Measurements from ENCODE around the gene ZNF853.
"Not testable (repeated sequence)": the region's sequence is repeated elsewhere in the genome, so short reads cannot be mapped to it uniquely, and the experiment has no call there.

The ZNF853 gene

DNA sequence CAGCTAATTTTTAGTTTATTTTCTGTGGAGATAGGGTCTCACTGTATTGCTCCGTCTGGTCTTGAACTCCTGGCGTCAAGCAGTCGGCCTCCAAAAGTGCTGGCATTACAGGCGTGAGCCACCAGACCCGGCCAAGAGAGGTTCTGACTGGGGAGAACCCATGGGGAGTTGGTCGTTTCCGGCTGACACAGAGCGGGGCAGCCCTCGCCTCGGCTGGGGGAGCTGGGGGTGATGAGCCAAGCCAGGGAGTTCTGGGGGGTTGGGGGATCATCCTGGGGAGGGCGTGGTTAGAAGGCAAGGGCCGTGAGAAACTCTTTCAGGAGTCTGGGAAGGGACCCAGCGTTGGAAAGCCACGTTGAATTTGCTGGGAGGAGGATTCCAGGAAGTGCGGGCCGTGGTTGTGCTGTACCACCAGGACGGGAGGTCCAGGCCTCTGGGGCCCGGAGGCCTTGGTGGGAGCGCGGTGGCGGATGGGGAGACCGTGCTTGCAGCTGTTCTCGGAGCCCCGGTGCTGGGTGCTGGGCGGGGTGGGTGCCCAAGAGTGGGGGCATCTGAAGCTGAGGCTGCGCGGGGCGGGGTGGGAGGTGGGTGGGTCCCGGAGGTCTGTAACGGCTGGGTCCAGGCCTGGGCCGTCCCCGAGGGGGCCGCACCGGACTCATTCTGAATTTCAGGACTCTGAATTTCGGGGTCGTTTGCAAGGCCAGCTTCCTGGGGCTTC lies 8.4 kb upstream of the ZNF853 start:
- DNase-seq (ENCODE audit: low spot score): no peak

DNA sequence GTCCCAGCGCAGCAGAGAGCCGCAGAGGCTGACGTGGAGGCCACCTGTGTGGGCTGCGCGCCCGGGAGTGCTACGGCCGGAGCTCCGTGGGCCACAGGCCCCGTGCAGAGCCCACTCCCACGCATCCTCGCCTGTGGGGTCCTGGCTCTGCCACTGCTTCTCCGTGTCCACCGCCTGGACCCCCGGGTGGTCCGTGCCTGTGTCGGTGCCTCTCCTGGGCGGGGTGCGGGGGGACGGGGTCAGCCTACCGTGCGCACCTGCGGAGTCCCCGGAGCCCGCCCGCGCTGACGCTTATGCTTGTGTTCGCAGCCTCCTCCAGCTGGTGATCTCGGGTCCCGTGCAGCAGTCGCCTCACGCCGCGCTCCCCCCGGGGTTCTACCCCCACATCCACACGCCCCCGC lies 7.8 kb upstream of the ZNF853 start:
- no peak for DNase-seq (ENCODE audit: low spot score)

DNA sequence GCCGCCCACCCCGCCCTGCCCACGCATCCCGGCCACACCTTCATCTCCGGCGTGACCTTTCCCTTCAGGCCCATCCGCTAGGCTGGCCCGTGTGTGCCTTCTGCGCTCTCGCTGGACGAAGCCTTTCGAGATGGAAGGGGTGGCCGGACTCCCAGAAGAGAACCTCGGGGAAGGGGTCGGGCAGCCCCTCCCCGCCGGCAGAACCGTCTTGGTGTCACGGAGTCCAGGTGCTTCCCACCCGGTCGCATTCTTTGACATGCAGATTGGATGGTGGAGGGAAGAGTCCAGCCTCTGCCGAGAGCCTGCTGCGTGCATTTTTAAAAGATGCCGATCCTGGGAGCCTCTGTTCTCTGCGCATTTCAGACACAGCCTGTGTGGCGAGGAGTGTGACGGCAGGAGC lies 7.3 kb upstream of the ZNF853 start:
- no peak for DNase-seq (ENCODE audit: low spot score)

DNA sequence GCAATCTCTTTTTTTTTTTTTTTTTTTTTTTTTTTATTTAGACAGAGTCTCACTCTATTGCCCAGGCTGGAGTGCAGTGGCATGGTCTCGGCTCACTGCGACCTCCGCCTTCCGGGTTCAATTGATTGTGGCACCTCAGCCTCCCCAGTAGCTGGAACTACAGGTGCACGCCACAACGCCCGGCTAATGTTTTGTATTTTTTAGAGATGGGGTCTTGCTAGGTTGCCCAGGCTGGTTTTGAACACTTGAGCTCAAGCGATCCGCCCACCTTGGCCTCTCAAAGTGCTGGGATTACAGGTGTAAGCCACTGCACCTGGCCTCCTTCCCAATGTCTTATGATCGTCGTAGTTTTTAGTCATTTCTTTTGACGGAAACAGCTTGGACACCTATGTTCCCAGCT lies 6.6 kb upstream of the ZNF853 start:
- no peak for DNase-seq (ENCODE audit: low spot score)

DNA sequence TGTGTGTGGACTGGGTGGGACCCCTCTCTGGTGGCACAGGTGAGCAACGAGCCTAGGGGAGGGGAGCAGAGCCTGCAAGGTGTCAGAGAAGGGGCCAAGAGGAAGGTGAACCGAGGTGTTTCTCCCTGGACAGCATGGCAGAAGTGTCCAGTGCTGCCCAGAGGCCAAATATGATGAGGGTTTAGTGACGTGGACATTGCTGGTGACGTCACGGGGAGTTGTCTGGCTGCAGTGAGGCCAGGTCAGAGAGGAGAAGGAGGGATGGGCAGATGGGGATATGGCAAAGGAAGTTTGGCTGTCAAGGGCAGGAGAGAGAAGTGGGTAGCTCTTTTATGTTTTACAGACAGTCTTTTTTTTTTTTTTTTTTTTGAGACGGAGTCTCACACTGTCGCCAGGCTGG lies 2.6 kb upstream of the ZNF853 start:
- no peak for DNase-seq (ENCODE audit: low spot score)

DNA sequence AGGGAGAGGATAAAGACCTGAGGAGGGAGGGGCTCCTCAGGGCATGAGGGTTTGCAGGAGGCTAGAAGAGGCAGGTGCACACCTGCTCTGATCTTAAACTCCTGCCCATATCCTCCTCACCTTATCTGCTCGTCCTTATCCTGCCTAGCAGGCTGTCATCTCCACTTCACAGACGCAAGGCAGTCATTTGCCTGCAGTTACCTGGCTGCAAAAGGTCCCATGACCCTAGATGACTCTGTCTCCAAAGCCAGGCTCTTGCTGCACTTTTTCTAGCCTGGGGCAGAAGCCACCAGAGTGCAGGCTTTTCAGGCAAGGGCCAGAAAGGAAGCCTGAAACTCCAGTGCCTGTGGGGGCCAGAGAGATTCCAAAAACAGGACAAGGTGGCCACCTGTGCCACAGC lies 1.7 kb upstream of the ZNF853 start:
- no peak for DNase-seq (ENCODE audit: low spot score)

DNA sequence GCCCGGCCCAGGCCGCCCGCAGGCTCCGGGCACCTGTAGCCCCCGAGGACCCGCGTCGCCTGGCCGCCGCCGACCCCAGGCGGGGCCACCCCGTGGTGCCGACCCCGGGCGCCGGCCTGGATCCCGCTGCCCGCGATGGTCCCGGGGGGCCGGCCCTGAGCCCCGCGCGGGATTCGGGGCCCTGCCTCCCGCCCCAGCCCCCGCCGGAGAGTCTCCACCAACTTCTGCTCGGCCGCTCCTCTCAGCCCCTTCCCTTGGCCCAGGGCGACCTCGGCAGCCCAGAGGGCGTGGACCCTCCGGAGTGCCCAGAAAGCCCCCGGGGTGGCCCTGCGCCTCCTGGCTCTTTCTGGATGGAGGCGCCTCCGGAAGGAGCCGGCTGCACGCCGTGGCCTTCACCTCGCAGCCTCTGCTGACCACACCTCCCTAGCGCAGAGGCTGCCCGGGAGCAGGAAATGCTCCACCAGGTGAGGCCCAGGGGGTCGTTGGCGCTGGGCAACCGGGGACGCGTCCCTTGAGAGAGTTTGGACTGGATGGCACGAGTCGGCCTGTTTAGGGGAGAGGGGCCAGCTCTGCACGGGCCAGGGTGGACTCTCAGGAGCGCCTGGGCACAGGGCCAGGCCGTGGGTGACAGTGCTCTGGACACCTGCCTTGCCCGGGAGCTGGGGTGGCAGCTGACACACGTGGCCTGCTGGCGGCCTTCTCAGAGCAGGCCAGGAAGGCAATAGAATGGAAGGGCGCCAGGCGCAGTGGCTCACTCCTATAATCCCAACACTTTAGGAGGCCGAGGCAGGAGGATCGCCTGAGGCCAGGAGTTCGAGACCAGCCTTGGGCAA lies 529 bp downstream of the ZNF853 start:
- DNase-seq (ENCODE audit: low spot score): peak; percentile 40

DNA sequence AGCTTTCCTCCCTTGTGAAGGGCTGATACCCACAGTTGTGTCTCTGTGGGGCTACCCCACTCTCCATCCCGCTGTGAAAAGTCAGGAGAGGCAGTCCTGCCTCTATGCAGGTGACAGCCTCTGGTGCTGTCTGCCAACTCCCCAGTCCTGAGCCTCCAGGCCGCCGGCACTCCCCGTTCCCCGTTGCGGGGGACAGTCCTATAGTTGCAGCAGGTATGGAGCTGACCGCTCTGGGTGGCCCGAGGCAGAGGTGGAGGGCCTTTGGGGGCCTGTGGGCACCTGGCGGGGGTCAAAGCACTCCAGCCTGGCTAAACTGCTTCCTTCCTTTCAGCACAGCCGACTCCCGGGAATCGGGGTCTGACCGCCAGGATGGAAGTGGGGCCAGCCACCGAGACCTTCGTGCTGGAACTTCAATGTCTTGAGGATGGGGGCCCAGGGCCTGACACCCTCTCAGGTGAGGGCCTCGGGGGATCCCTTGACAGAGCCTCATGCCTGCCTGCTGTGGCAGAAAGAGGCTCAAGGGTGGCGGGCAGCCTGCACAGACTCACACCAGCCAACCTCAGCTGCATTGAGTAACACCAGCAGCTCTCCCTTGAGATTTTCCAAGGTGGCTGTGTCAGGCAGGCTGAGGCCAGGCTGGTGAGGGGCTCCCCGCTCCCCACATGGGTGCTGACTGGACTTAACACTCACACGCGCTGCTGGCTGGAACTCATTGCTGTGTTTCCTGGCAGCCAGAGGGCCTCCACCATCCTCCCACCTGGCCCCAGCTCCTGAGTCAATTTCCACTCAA lies 1.6 kb downstream of the ZNF853 start:
- DNase-seq (ENCODE audit: low spot score): no peak

DNA sequence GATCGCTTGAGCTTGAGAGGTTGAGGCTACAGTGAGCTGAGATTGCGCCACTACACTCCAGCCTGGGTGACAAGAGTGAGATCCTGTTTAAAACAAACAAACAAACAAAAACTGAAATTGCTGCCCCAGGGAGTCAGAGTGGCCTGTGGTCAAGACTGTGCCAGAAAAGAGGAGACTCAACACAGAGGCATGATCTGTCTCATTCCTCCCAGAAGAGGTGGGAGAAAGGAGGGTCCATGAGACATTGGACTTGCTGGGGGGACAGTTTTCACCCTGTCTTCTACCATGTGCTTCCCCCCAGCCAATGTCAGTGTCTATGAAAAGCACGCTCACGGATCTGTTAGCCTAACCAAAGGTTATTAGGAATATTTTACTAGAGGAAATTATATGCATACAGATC lies 3.2 kb downstream of the ZNF853 start:
- DNase-seq (ENCODE audit: low spot score): no peak

DNA sequence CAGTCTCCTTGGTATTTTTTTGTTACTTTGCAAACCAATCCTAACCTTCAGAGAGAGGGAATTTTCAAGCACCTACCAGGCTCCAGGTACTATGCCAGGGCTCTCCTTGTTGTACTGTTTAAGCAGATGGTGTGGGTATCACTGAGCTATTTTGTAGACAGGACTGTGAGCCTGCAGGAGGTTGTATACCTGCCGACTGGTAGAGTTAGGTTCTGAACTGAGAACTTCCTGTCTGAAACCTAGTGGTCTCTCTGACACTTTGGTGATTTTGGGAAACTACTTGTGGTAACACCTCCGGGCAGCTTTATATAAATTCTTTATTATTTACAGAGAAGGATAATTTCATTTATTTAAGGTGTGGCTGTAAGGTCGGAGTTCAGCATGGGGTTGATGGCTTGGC lies 4.6 kb downstream of the ZNF853 start:
- DNase-seq (ENCODE audit: low spot score): no peak

DNA sequence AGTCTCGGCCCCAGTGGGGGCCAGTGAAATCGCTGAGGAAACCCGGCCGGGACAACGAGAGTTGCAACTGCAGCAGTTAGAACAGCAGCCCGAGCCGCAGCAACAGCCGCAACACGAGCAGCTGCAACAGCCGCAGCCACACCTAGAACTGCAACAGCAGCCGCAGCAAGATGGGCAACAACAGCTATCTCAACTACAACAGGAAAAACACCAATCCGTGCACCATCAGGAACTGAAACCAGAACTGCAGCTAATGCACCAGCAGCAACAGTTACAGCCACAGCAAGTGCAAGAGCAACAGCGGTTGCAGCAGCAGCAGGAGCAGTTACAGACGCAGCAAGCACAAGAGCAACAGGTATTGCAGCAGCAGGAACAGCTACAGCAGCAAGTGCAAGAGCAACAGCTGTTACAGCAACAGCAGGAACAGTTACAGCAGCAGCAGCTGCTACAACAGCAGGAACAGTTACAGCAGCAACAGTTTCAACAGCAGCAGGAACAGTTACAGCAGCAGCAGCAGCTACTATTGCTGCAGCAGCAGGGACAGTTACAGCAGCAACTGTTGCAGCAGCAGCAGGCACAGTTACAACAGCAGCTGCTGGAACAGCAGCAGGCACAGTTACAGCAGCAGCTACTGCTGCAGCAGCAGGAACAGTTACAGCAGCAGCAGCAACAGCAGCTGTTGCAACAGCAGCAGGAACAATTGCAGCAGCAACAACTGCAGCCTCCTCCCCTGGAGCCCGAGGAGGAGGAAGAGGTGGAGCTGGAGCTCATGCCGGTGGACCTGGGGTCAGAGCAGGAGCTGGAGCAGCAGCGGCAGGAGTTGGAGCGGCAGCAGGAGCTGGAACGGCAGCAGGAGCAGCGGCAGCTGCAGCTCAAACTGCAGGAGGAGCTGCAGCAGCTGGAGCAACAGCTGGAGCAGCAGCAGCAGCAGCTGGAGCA lies 6.1 kb downstream of the ZNF853 start:
- no peak for DNase-seq (ENCODE audit: low spot score)

DNA sequence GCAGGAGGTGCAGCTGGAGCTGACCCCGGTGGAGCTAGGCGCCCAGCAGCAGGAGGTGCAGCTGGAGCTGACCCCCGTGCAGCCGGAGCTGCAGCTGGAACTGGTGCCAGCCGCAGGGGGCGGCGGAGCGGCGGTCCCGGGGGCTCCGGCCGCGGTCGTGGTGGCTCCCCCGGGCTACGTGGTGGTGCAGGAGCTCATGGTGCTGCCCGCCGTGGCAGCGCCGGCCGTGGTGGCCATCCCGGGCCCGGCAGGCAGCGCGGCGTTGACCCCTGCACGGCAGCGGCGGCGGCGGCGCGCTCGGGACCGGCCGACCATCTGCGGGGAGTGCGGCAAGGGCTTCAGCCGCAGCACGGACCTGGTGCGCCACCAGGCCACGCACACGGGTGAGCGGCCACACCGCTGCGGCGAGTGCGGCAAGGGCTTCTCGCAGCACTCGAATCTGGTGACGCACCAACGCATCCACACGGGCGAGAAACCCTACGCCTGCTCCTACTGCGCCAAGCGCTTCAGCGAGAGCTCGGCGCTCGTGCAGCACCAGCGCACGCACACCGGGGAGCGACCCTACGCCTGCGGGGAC lies 6.8 kb downstream of the ZNF853 start:
- no peak for DNase-seq (ENCODE audit: low spot score)

DNA sequence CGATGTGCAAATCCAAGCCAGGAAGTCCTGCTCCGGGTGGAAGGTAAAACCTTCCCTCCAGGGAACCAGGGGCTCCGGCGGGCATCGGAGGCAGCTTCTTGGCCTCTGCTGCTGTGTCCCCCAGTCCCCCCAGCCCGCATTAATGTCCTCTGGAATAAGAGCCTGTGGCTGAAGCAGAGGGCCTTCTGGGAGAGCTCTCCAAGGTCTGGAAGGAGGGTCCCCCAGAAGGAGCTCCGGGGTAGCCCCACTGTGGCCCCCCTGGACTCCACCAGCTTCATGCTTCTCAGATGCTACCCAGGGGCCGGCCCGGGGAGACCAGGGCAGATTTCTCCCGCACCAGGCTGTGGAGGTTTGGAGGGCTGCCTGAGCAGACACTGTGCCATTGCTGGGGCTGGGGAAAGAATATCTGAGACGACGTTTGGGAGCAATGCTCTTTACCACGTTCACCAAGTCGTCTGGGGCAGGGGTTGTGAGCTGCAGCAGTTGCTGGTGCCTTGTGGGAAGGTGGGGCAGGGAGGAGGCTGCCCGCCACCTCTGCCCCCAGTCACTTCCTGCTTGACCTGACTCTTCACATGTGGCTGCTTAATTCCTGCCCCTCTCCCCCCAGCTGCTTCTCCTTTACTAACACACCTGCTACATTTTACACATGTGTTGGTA lies 8.3 kb downstream of the ZNF853 start:
- no peak for DNase-seq (ENCODE audit: low spot score)

DNA sequence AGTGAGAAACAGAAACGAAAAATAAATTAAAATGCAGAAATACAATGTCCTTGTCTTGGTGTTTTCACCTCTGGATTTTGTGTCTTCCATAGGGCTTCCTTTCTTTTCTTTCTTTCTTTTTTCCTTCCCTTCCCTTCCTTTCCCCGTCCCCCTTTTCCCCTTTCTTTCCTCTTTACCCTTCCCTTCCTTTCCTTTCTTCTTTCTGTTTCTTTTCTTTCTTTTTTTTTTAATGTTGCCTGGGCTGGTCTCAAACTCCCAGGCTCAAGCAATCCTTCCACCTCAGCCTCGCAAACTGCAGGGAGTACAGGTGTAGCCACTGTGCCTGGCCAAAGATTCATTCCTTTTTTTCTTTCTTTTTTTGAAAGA lies 8.8 kb downstream of the ZNF853 start:
- DNase-seq (ENCODE audit: low spot score): no peak

DNA sequence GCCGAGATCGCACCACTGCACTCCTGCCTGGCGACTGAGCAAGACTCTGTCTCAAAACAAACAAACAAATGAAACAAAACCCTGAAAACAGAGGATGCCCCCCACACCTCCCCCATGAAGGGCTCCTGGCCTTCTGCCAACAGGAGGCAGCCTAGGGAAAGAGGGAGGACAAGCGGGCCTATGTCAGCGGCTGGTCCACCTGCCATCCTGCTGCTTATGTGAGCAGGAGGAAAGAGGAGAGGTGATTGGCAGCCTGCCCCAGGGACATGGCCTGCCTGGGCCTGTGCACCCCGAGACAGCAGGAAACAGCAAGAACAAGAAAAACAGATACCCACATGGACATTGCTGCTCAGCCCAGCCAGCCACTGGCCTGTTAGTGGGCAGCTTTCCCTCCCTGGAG lies 12.6 kb downstream of the ZNF853 start:
- no peak for DNase-seq (ENCODE audit: low spot score)

DNA sequence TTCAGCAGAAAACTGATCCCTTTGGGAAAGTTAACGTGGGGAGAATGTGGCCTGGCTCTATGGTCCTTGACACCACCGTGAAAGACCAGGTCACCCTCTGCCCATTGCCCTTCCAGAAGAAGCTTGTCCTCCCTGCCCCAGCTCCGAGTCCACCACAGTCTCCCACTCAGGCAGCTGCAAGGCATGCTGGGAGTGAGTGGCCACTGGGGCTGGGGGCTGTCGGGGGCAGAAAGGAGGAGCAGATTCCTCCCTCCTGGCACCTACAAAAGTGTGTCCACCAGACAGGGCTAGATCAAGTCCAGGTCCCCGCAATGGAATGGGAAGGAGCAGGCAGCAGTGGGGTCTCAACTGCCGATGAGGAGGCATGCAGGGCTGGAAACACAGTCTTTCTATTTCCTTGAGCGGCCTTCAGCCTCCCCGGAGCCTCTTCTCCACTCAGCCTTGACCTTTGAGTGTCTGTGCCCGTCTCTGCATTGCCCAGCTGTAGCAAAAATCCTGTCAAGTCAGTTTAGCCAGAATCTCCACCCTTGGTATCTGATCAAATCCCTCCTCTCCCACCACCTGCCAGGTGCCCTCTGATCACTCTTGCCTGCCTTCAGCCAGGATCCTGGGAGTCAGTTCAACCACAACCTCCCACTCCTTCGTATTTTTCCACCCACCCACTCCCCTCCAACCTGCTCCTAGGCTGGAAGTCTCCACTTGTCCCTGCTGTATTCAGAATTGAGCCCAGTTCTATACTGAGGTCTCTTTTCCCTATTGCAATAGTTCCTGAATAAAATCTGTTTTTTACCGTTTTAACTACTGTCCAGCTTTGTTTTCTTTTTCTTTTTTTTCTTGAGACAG lies 14.8 kb downstream of the ZNF853 start:
- no peak for DNase-seq (ENCODE audit: low spot score)

DNA sequence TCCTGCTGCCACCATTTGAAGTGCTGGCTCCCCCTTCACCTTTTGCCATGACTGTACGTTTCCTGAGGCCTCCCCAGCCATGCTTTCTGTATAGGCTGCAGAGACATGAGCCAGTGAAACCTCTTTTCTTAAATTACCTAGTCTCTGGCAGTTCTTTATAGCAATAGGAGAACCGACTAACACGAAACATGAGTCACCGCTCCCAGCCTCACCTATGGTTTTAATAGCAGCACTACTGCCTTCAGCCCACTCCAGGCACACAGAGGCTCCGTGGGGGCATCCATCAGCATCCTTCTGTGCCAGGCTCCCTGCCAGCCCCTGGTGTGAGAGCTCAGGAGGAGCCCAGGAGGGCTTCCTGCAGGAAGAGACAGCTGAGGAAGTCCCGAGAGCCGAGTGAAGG lies 16.2 kb downstream of the ZNF853 start:
- DNase-seq (ENCODE audit: low spot score): no peak

DNA sequence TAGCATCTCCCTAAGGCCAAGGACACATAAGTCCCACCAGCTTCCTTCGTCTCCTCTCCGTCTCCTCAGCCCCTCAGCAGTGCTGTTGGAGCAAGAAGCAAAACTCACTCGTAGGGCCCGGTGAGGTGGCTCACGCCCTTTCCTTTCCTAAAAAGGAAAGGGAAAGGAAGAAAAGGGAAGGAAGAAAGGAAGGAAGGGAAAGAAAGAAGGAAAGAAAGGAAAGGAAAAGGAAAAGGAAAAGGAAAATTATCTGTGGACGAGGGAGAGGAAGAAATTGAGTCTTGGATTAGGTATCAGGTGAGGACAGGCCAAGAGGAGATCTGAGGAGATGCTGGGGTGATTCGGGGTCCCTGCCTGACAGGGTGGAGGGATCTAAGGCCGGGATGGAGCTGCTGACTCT lies 18.6 kb downstream of the ZNF853 start:
- no peak for DNase-seq (ENCODE audit: low spot score)

DNA sequence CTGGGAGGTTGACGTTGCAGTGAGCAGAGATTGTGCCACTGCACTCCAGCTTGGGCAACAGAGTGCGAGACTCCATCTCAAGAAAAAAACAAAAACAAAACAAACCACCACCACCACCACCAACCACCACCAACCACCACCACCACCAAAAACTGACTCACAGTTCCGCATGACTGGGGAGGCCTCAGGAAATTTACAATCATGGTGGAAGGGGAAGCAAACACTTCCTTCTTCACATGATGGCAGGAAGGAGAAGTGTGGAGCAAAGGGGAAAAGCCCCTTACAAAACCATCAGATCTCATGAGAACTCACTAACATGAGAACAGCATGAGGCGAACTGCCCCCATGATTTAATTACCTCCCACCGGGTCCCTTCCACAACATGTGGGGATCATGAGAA lies 19.6 kb downstream of the ZNF853 start:
- DNase-seq (ENCODE audit: low spot score): not testable (repeated sequence)

All from SW480 (cell line).